Erythroblast (primary cell): ENCODE data around the gene TNIK.
"Not testable (repeated sequence)": the region's sequence is repeated elsewhere in the genome, so short reads cannot be mapped to it uniquely, and the experiment has no call there.

ENCODE experiments used
- GATA1 ChIP-seq: IDR thresholded peaks from 2 replicates; pipeline ENCODE4 v1.6.1; 2011; ENCODE audit warnings: low read depth, mild to moderate bottlenecking, control low read depth, low read length, moderate library complexity
- POLR2A ChIP-seq: IDR thresholded peaks from 2 replicates; pipeline ENCODE4 v1.6.1; 2011; ENCODE audit warnings: mild to moderate bottlenecking, low read length

GRCh38 chr3:171241655-171242054 lies 218.6 kb downstream of the TNIK start:
- TF ChIP-seq POLR2A, GATA1: not testable (repeated sequence)
